ENCODE results near the gene SEL1L3. TPM values are rescaled to one million over a fixed set of nuclear protein-coding genes. Genes with fewer than 3 reads are reported as not detected.

Gene SEL1L3
- total RNA-seq, 1 donor from 2014 or later: 23.7 TPM

GRCh38 chr4:25860586-25861279, 2.1 kb downstream of the SEL1L3 start:
- Mint-ChIP-seq H3K4me1 (ENCODE audit: low read depth, unreplicated experiment) (peaks cover 4% of the 10 kb centered on the region), H3K27me3 (ENCODE audit: unreplicated experiment) (peaks cover 7% of the 10 kb centered on the region), H3K9me3 (ENCODE audit: unreplicated experiment) (peaks cover 6% of the 10 kb centered on the region), H3K4me3 (ENCODE audit: unreplicated experiment) (peak overlapping the region; percentile 2), H3K27ac (ENCODE audit: unreplicated experiment) (no peak overlapping the region), H3K36me3 (ENCODE audit: unreplicated experiment) (peaks cover 4% of the 10 kb centered on the region)
- no peak for DNase-seq
- TF ChIP-seq CTCF (IDR thresholded peaks at IDR 0.05; ENCODE audit: partially characterized antibody, unreplicated experiment): no peak

GRCh38 chr4:25859429-25860148, 3.2 kb downstream of the SEL1L3 start:
- no peak for DNase-seq
- H3K27me3 Mint-ChIP-seq (ENCODE audit: unreplicated experiment): peaks cover 7% of the 10 kb centered on the region
- peaks cover 4% of the 10 kb centered on the region for H3K36me3 Mint-ChIP-seq (ENCODE audit: unreplicated experiment)
- H3K4me1 Mint-ChIP-seq (ENCODE audit: low read depth, unreplicated experiment): peaks cover 2% of the 10 kb centered on the region
- H3K4me3 Mint-ChIP-seq (ENCODE audit: unreplicated experiment): no peak overlapping the region
- no peak overlapping the region for H3K27ac Mint-ChIP-seq (ENCODE audit: unreplicated experiment)
- peaks cover 5% of the 10 kb centered on the region for H3K9me3 Mint-ChIP-seq (ENCODE audit: unreplicated experiment)
- no peak for TF ChIP-seq CTCF (IDR thresholded peaks at IDR 0.05; ENCODE audit: partially characterized antibody, unreplicated experiment)

GRCh38 chr4:25857851-25858400, 4.9 kb downstream of the SEL1L3 start:
- Mint-ChIP-seq H3K27me3 (ENCODE audit: unreplicated experiment) (peaks cover 7% of the 10 kb centered on the region), H3K9me3 (ENCODE audit: unreplicated experiment) (peaks cover 3% of the 10 kb centered on the region), H3K27ac (ENCODE audit: unreplicated experiment) (no peak overlapping the region), H3K36me3 (ENCODE audit: unreplicated experiment) (peaks cover 4% of the 10 kb centered on the region), H3K4me3 (ENCODE audit: unreplicated experiment) (no peak overlapping the region), H3K4me1 (ENCODE audit: low read depth, unreplicated experiment) (peaks cover 2% of the 10 kb centered on the region)
- no peak for TF ChIP-seq CTCF (IDR thresholded peaks at IDR 0.05; ENCODE audit: partially characterized antibody, unreplicated experiment)
- DNase-seq: no peak

GRCh38 chr4:25857403-25857802, 5.4 kb downstream of the SEL1L3 start:
- Mint-ChIP-seq H3K4me3 (ENCODE audit: unreplicated experiment) (no peak overlapping the region), H3K27ac (ENCODE audit: unreplicated experiment) (no peak overlapping the region), H3K9me3 (ENCODE audit: unreplicated experiment) (peaks cover 3% of the 10 kb centered on the region), H3K4me1 (ENCODE audit: low read depth, unreplicated experiment) (peaks cover 2% of the 10 kb centered on the region), H3K27me3 (ENCODE audit: unreplicated experiment) (peaks cover 7% of the 10 kb centered on the region), H3K36me3 (ENCODE audit: unreplicated experiment) (peaks cover 4% of the 10 kb centered on the region)
- no peak for TF ChIP-seq CTCF (IDR thresholded peaks at IDR 0.05; ENCODE audit: partially characterized antibody, unreplicated experiment)
- DNase-seq: no peak

GRCh38 chr4:25856756-25857155, 6.0 kb downstream of the SEL1L3 start:
- Mint-ChIP-seq H3K36me3 (ENCODE audit: unreplicated experiment) (peaks cover 1% of the 10 kb centered on the region), H3K27me3 (ENCODE audit: unreplicated experiment) (peaks cover 4% of the 10 kb centered on the region), H3K4me3 (ENCODE audit: unreplicated experiment) (no peak overlapping the region), H3K27ac (ENCODE audit: unreplicated experiment) (no peak overlapping the region), H3K9me3 (ENCODE audit: unreplicated experiment) (peaks cover under 1% of the 10 kb centered on the region), H3K4me1 (ENCODE audit: low read depth, unreplicated experiment) (peaks cover 2% of the 10 kb centered on the region)
- DNase-seq: no peak
- no peak for TF ChIP-seq CTCF (IDR thresholded peaks at IDR 0.05; ENCODE audit: partially characterized antibody, unreplicated experiment)

Data from glutamatergic neuron (in vitro differentiated cells).